GM12873 (cell line): ENCODE data around the gene ACAP1.
A peak's percentile ranks its signal among the peaks of the same experiment; 100 is the strongest.

ENCODE experiments used
- CTCF ChIP-seq: IDR thresholded peaks from 2 replicates; pipeline ENCODE4 v1.5.1; 2012; ENCODE audit warnings: low read depth, mild to moderate bottlenecking, moderate library complexity, low read length, control low read depth; ENCODE audit not compliant: insufficient read depth; ENCODE audit errors: missing control alignments

Gene ACAP1

GRCh38 chr17:7392696-7393612, 56.6 kb downstream of the ACAP1 start:
- no peak for TF ChIP-seq CTCF

- no peak for TF ChIP-seq CTCF
Measured at GRCh38 chr17:7393613-7394451, 57.5 kb downstream of the ACAP1 start.

GRCh38 chr17:7394452-7395191, 58.3 kb downstream of the ACAP1 start, which contains the start of gene PLSCR3:
TSS of gene PLSCR3 (minus strand) at chr17:7394525. CDS start at chr17:7394110, 415 bp downstream.
- TF ChIP-seq CTCF: peak; percentile 65

- TF ChIP-seq CTCF: no peak
Measured at GRCh38 chr17:7396147-7396546, 59.8 kb downstream of the ACAP1 start.

GRCh38 chr17:7398612-7399011, 62.3 kb downstream of the ACAP1 start:
- no peak for TF ChIP-seq CTCF
